Measurements from ENCODE around the gene UNK. TPM values are rescaled to one million over a fixed set of nuclear protein-coding genes. Genes with fewer than 3 reads are reported as not detected.

Gene UNK
- total and polyA plus RNA-seq, 2 of the 13 experiments (the other 11 are each of a cell fraction or from before 2014, with no cell fraction given), result 31.6 to 33.0 TPM

- TF ChIP-seq TFDP1 (CRISPR knock-in tag; IDR thresholded peaks at IDR 0.05; ENCODE audit: borderline replicate concordance) (0 out of 2 replicates have a peak, but pooled peaks have one; percentile 11), CBX1 (IDR thresholded peaks at IDR 0.05; ENCODE audit: low read depth) (no peak), SP1 (IDR thresholded peaks at IDR 0.05) (no peak), SP1 (CRISPR knock-in tag; IDR thresholded peaks at IDR 0.05) (no peak; the same call in 1 of the 2 replicates), HOXA3 (CRISPR knock-in tag; IDR thresholded peaks at IDR 0.05) (no peak), RORA (CRISPR knock-in tag; IDR thresholded peaks at IDR 0.05) (no peak), MIER2 (CRISPR knock-in tag; IDR thresholded peaks at IDR 0.05) (no peak), HMG20B (CRISPR knock-in tag; conservative IDR thresholded peaks at IDR 0.05) (0 out of 2 replicates have a peak, but pooled peaks have one; percentile 4), PPARG (CRISPR knock-in tag; conservative IDR thresholded peaks at IDR 0.05) (0 out of 2 replicates have a peak, but pooled peaks have one; percentile 7), ZNF281 (CRISPR knock-in tag; IDR thresholded peaks at IDR 0.05; ENCODE audit: borderline replicate concordance) (peak; percentile 67), GABPB1 (CRISPR knock-in tag; IDR thresholded peaks at IDR 0.05) (no peak), MAFF (IDR thresholded peaks at IDR 0.05; ENCODE audit: low read depth, low read length) (no peak), GABPA (IDR thresholded peaks at IDR 0.05; ENCODE audit: low read depth, low read length) (no peak), GABPA (CRISPR knock-in tag; IDR thresholded peaks at IDR 0.05; ENCODE audit: low read depth) (no peak), ZFP37 (CRISPR knock-in tag; IDR thresholded peaks at IDR 0.05; ENCODE audit: borderline replicate concordance) (no peak)
- TF ChIP-seq, protein P1, sequence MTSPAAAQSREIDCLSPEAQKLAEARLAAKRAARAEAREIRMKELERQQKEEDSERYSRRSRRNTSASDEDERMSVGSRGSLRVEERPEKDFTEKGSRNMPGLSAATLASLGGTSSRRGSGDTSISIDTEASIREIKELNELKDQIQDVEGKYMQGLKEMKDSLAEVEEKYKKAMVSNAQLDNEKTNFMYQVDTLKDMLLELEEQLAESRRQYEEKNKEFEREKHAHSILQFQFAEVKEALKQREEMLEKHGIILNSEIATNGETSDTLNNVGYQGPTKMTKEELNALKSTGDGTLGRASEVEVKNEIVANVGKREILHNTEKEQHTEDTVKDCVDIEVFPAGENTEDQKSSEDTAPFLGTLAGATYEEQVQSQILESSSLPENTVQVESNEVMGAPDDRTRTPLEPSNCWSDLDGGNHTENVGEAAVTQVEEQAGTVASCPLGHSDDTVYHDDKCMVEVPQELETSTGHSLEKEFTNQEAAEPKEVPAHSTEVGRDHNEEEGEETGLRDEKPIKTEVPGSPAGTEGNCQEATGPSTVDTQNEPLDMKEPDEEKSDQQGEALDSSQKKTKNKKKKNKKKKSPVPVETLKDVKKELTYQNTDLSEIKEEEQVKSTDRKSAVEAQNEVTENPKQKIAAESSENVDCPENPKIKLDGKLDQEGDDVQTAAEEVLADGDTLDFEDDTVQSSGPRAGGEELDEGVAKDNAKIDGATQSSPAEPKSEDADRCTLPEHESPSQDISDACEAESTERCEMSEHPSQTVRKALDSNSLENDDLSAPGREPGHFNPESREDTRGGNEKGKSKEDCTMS (CRISPR knock-in tag; conservative IDR thresholded peaks at IDR 0.05), result no peak
- TF ChIP-seq, protein P2, sequence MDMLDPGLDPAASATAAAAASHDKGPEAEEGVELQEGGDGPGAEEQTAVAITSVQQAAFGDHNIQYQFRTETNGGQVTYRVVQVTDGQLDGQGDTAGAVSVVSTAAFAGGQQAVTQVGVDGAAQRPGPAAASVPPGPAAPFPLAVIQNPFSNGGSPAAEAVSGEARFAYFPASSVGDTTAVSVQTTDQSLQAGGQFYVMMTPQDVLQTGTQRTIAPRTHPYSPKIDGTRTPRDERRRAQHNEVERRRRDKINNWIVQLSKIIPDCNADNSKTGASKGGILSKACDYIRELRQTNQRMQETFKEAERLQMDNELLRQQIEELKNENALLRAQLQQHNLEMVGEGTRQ (IDR thresholded peaks at IDR 0.05; ENCODE audit: low read depth, low read length), result no peak
- TF ChIP-seq, protein P2 (CRISPR knock-in tag; IDR thresholded peaks at IDR 0.05; ENCODE audit: borderline replicate concordance), result no peak
- TF ChIP-seq, protein P3, sequence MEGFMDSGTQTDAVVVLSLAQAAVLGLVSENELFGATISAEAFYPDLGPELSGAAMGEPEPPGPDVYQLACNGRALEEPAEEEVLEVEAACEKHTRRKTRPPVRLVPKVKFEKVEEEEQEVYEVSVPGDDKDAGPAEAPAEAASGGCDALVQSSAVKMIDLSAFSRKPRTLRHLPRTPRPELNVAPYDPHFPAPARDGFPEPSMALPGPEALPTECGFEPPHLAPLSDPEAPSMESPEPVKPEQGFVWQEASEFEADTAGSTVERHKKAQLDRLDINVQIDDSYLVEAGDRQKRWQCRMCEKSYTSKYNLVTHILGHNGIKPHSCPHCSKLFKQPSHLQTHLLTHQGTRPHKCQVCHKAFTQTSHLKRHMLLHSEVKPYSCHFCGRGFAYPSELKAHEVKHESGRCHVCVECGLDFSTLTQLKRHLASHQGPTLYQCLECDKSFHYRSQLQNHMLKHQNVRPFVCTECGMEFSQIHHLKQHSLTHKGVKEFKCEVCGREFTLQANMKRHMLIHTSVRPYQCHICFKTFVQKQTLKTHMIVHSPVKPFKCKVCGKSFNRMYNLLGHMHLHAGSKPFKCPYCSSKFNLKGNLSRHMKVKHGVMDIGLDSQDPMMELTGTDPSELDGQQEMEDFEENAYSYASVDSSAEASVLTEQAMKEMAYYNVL (CRISPR knock-in tag; IDR thresholded peaks at IDR 0.05; ENCODE audit: borderline replicate concordance), result 0 out of 2 replicates have a peak, but pooled peaks have one; percentile 33
- TF ChIP-seq, protein P4, sequence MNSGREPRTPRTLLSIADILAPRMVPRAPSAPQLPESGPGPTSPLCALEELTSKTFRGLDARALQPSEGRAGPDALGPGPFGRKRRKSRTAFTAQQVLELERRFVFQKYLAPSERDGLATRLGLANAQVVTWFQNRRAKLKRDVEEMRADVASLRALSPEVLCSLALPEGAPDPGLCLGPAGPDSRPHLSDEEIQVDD (CRISPR knock-in tag; IDR thresholded peaks at IDR 0.05; ENCODE audit: borderline replicate concordance), result no peak
Measured at GRCh38 chr17:75844530-75845057, 60.0 kb downstream of the UNK start (continued).

Measured in HepG2 (cell line).